H1 (cell line): ENCODE data around the gene HOXD10. TPM values are rescaled to one million over a fixed set of nuclear protein-coding genes. Genes with fewer than 3 reads are reported as not detected.

Source experiments
- CTCF ChIA-PET: fragments of 300-600 bp; sonication (Branson Sonifier 250); formaldehyde crosslinking; loops from one replicate; lab custom pipeline; 2021; ENCODE audit not compliant: partially characterized antibody; lab: Charles Lee
- POLR2A ChIA-PET: fragments of 300-600 bp; sonication (Branson Sonifier 250); formaldehyde crosslinking; loops from one replicate; lab custom pipeline; 2021; ENCODE audit warnings: inconsistent platforms; ENCODE audit not compliant: partially characterized antibody; lab: Charles Lee
- DNase-seq, 2 experiments: peaks; one replicate each; pipeline versions ENCODE4 v3.0.0 to v3.0.0-alpha.2; 2010 to 2022; ENCODE audit warnings: low spot score in 2 of 2, low read depth in 1 of 2, mixed read lengths in 1 of 2
- FAIRE-seq: peaks from 2 replicates; lab custom pipeline; 2011; peaks lifted over from hg19 to GRCh38; lab: Jason Lieb, UNC
- H2AFZ ChIP-seq: 2 replicates; pipeline ENCODE4 v1.8.1; 2012; ENCODE audit warnings: low read length, inconsistent platforms
- H2AK5ac ChIP-seq: 2 replicates; pipeline ENCODE4 v1.6.1; 2013; ENCODE audit warnings: low read depth, low read length
- H2BK120ac ChIP-seq: replicated peaks from 2 replicates; pipeline ENCODE3; 2013; ENCODE audit warnings: low read depth, low read length, inconsistent platforms
- H2BK12ac ChIP-seq: 2 replicates; pipeline ENCODE4 v1.6.1; 2013; ENCODE audit warnings: low read depth, low read length
- H2BK15ac ChIP-seq: 2 replicates; pipeline ENCODE4 v1.6.1; 2013; ENCODE audit warnings: low read length
- H2BK20ac ChIP-seq: 2 replicates; pipeline ENCODE4 v1.6.1; 2013; ENCODE audit warnings: low read length
- H2BK5ac ChIP-seq: 2 replicates; pipeline ENCODE4 v1.6.1; 2013; ENCODE audit warnings: low read depth, low read length
- H3K14ac ChIP-seq: 2 replicates; pipeline ENCODE4 v1.6.1; 2013; ENCODE audit warnings: inconsistent platforms; ENCODE audit not compliant: insufficient read length
- H3K18ac ChIP-seq: 2 replicates; pipeline ENCODE4 v1.6.1; 2013; ENCODE audit warnings: low read length; ENCODE audit errors: extremely low read depth
- H3K23ac ChIP-seq: 2 replicates; pipeline ENCODE4 v1.6.1; 2013; ENCODE audit warnings: inconsistent platforms; ENCODE audit not compliant: insufficient read length
- H3K23me2 ChIP-seq: 2 replicates; pipeline ENCODE4 v1.6.1; 2013; ENCODE audit warnings: low read depth, low read length
- H3K27ac ChIP-seq: 2 replicates; pipeline ENCODE4 v1.6.1; 2011; ENCODE audit warnings: low read depth, low read length, inconsistent platforms
- H3K27me3 ChIP-seq, 4 experiments: replicated peaks in 1 of 4; 1 replicate in 1 of 4; 2 replicates in 3 of 4; pipeline versions ENCODE4 v1.6.1 to v1.8.1; 2011 to 2013; ENCODE audit warnings: low read length in 3 of 4, mild to moderate bottlenecking in 3 of 4, inconsistent platforms in 2 of 4, mixed read lengths in 2 of 4, moderate library complexity in 1 of 4; ENCODE audit not compliant: control insufficient read depth in 3 of 4, insufficient read depth in 3 of 4; ENCODE audit errors: extremely low read depth in 1 of 4
- H3K36me3 ChIP-seq, 4 experiments: 2 replicates each; pipeline versions ENCODE4 v1.6.1 to v1.8.1; 2011 to 2013; ENCODE audit warnings: mild to moderate bottlenecking in 4 of 4, low read length in 3 of 4, moderate library complexity in 2 of 4, control low read depth in 1 of 4, inconsistent platforms in 1 of 4; ENCODE audit not compliant: insufficient read depth in 4 of 4, control insufficient read depth in 2 of 4
- H3K4ac ChIP-seq: replicated peaks from 2 replicates; pipeline ENCODE3; 2013; ENCODE audit warnings: low read length, low read depth, mixed read lengths, inconsistent platforms; ENCODE audit not compliant: insufficient read length
- H3K4me1 ChIP-seq, 4 experiments: replicated peaks in 1 of 4; 1 replicate in 1 of 4; 2 replicates in 3 of 4; pipeline versions ENCODE4 v1.6.1 to v1.8.1; 2011 to 2013; ENCODE audit warnings: low read length in 3 of 4, inconsistent platforms in 2 of 4, mixed read lengths in 1 of 4; ENCODE audit not compliant: insufficient read depth in 4 of 4, control insufficient read depth in 3 of 4
- H3K4me2 ChIP-seq, 2 experiments: 2 replicates each; pipeline versions ENCODE4 v1.6.1 to v1.8.1; 2011 to 2013; ENCODE audit warnings: low read depth in 2 of 2, low read length in 2 of 2, control low read depth in 1 of 2, inconsistent platforms in 1 of 2, mild to moderate bottlenecking in 1 of 2; ENCODE audit not compliant: insufficient read depth in 1 of 2
- H3K4me3 ChIP-seq, 4 experiments: fragments of 200-600, 300-600 bp in 1 of 4; sonication (generic), shearing (Covaris generic), sonication (Bioruptor Twin) in 1 of 4; 2 replicates each; pipeline versions ENCODE4 v1.5.1 to v1.8.1; 2011 to 2016; ENCODE audit warnings: low read length in 4 of 4, low read depth in 3 of 4, control low read depth in 2 of 4, inconsistent platforms in 2 of 4, mild to moderate bottlenecking in 2 of 4, mixed read lengths in 1 of 4, moderate library complexity in 1 of 4; ENCODE audit not compliant: insufficient read depth in 2 of 4; ENCODE audit errors: extremely low read depth in 1 of 4
- H3K56ac ChIP-seq: replicated peaks from 2 replicates; pipeline ENCODE3; 2013; ENCODE audit warnings: low read depth, mild to moderate bottlenecking, mixed read lengths, low read length, inconsistent platforms; ENCODE audit not compliant: insufficient read length
- H3K79me1 ChIP-seq: 2 replicates; pipeline ENCODE4 v1.6.1; 2013; ENCODE audit warnings: low read depth, low read length, control low read depth
- H3K79me2 ChIP-seq, 2 experiments: 2 replicates each; pipeline versions ENCODE4 v1.6.1 to v1.8.1; 2012 to 2013; ENCODE audit warnings: low read length in 2 of 2, mild to moderate bottlenecking in 2 of 2, inconsistent platforms in 1 of 2; ENCODE audit not compliant: insufficient read depth in 2 of 2, control insufficient read depth in 1 of 2
- H3K9ac ChIP-seq, 4 experiments: replicated peaks in 1 of 4; 1 replicate in 1 of 4; 2 replicates in 3 of 4; pipeline versions ENCODE4 v1.6.1 to v1.8.1; 2011 to 2013; ENCODE audit warnings: low read depth in 3 of 4, low read length in 3 of 4, control low read depth in 2 of 4, mild to moderate bottlenecking in 2 of 4, moderate library complexity in 2 of 4, inconsistent platforms in 1 of 4; ENCODE audit errors: extremely low read depth in 1 of 4
- H3K9me3 ChIP-seq, 2 experiments: 2 replicates each; pipeline versions ENCODE4 v1.6.1 to v1.8.1; 2012 to 2013; ENCODE audit warnings: mild to moderate bottlenecking in 2 of 2, moderate library complexity in 2 of 2, control low read depth in 1 of 2, inconsistent platforms in 1 of 2, low read depth in 1 of 2, low read length in 1 of 2, mixed read lengths in 1 of 2; ENCODE audit not compliant: insufficient read depth in 2 of 2
- H4K20me1 ChIP-seq, 2 experiments: replicated peaks in 1 of 2; 2 replicates each; pipeline versions ENCODE3 to v1.8.1; 2011 to 2013; ENCODE audit warnings: inconsistent platforms in 2 of 2, low read length in 2 of 2, mild to moderate bottlenecking in 1 of 2; ENCODE audit not compliant: insufficient read depth in 2 of 2, control insufficient read depth in 1 of 2
- H4K5ac ChIP-seq: 2 replicates; pipeline ENCODE4 v1.6.1; 2013; ENCODE audit warnings: low read length, low read depth, mixed read lengths, inconsistent platforms; ENCODE audit not compliant: insufficient read length
- H4K8ac ChIP-seq: 2 replicates; pipeline ENCODE4 v1.8.0; 2013; ENCODE audit warnings: mild to moderate bottlenecking, moderate library complexity, low read length, inconsistent platforms; ENCODE audit not compliant: insufficient read depth; ENCODE audit errors: extremely low read depth
- H4K91ac ChIP-seq: replicated peaks from 2 replicates; pipeline ENCODE3; 2013; ENCODE audit warnings: low read length, mixed read lengths, inconsistent platforms; ENCODE audit not compliant: insufficient read length
- EZH2 ChIP-seq: fragments of 200-600 bp; sonication (generic); IDR thresholded peaks from 2 replicates; pipeline ENCODE4 v1.7.1; 2012; ENCODE audit warnings: low read depth, mild to moderate bottlenecking, moderate library complexity, low read length, inconsistent platforms; ENCODE audit not compliant: severe bottlenecking
- JUN ChIP-seq: IDR thresholded peaks from 2 replicates; pipeline ENCODE4 v1.6.1; 2011; ENCODE audit warnings: low read depth, mild to moderate bottlenecking, improper control_type of control experiment, low read length
- RNF2 ChIP-seq: fragments of 200-900, 300-1000 bp; sonication (generic); IDR thresholded peaks from 2 replicates; pipeline ENCODE4 v1.7.1; 2016; ENCODE audit warnings: borderline replicate concordance, low read depth, mild to moderate bottlenecking, antibody characterized with exemption, low read length; ENCODE audit not compliant: poor library complexity, severe bottlenecking; ENCODE audit errors: missing control alignments
- RXRA ChIP-seq: IDR thresholded peaks from 2 replicates; pipeline ENCODE4 v1.6.1; 2011; ENCODE audit warnings: low read depth, mild to moderate bottlenecking, low read length, moderate library complexity; ENCODE audit not compliant: insufficient read depth
- SUZ12 ChIP-seq: fragments of 200-600 bp; sonication (generic); IDR thresholded peaks from 2 replicates; pipeline ENCODE4 v1.6.1; 2012; ENCODE audit warnings: mild to moderate bottlenecking, inconsistent platforms, low read length, moderate library complexity, mixed read lengths
- WGBS, 2 experiments: shearing (Covaris generic) in 1 of 2; methylation state at CpG; one replicate each; pipeline versions ENCODE4 v1.1.6 to v1.1.7; 2013 to 2015; ENCODE audit warnings: low lambda C conversion rate in 2 of 2, mixed read lengths in 2 of 2, inconsistent platforms in 1 of 2, low coverage in 1 of 2, missing lambda C conversion rate in 1 of 2; ENCODE audit not compliant: insufficient replicate concordance in 2 of 2, insufficient coverage in 1 of 2, insufficient read length in 1 of 2; ENCODE audit errors: extremely low coverage in 1 of 2, missing lambda C conversion rate in 1 of 2; 5-methylcytosine and 5-hydroxymethylcytosine counted together
- polyA plus RNA-seq, 7 experiments: library from polyadenylated mRNA; depleted of rRNA in 3 of 7; stranded (reverse) in 5 of 7; unstranded in 2 of 7; fragments of >200 nt in 5 of 7; fragments of 200-250 nt in 2 of 7; gene quantifications; 1 replicate in 5 of 7; 2 replicates in 1 of 7; 4 replicates in 1 of 7; pipeline versions ENCODE4 v1.2.1 to v1.2.3, GENCODE V29; 2011 to 2013; ENCODE audit warnings: missing spikeins in 2 of 7, mixed read lengths in 2 of 7
- total RNA-seq: library from RNA; stranded (reverse); fragmentation: NEBNext Ultra II Directional; extraction: Animal tissue kit (Norgen Biotek cat#: 25700); gene quantifications from 2 replicates; pipeline ENCODE4 v1.2.1, GENCODE V29; 2021
- TF ChIP-seq, protein P1 (sequence below): IDR thresholded peaks from 2 replicates; pipeline ENCODE4 v1.6.1; 2011; ENCODE audit warnings: low read length, improper control_type of control experiment
- TF ChIP-seq, protein P2 (sequence below): IDR thresholded peaks from 2 replicates; pipeline ENCODE4 v1.6.1; 2012; ENCODE audit warnings: low read length, inconsistent platforms

HOXD10 gene
- total and polyA plus RNA-seq, 2 of the 8 experiments (the other 6 are each of a cell fraction or from before 2014, with no cell fraction given), result not detected

DNA sequence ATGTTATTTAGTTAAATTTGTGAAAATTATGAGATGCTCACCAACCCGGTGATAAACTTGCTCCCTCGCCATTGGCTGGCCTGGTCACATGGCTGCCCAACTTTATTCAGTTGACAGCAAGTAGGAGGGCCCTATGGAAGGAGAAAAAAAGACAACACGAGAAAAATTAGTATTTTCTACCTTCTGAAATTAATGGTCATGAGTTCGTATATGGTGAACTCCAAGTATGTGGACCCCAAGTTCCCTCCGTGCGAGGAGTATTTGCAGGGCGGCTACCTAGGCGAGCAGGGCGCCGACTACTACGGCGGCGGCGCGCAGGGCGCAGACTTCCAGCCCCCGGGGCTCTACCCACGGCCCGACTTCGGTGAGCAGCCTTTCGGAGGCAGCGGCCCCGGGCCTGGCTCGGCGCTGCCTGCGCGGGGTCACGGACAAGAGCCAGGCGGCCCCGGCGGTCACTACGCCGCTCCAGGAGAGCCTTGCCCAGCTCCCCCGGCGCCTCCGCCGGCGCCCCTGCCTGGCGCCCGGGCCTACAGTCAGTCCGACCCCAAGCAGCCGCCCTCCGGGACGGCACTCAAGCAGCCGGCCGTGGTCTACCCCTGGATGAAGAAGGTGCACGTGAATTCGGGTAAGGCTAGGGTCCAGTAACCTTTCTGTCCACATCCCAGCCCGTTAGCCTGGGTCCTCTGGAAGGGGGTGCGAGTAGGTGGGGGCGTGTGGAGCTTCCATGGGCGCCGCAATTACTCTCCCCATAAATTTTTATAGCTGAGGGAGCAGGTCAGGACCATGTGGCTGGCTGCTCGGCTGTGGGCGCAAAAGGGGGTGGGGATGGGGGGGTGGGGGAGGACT is 35.1 kb downstream of the HOXD10 start, which contains the start of gene HOXD4:
HOXD4 (plus strand) TSS at position 109 of the 846 bp plus-strand sequence; CDS start at position 193, 84 bp downstream.
- no peak for FAIRE-seq
- H3K56ac ChIP-seq, result no peak within 1 kb of the TSS
- H2BK12ac ChIP-seq, result no peak within 1 kb of the TSS
- H3K27me3 ChIP-seq, result peaks cover 97 to 100% (median 100%) of the 10 kb centered on the region in 4 experiments
- no peak within 1 kb of the TSS for H2BK15ac ChIP-seq
- H3K36me3 ChIP-seq, result peaks cover 0 to 11% (median 0%) of the 10 kb centered on the region in 4 experiments; a peak in 1 of 8 replicates
- H3K9me3 ChIP-seq, result no peaks in the 10 kb centered on the region
- ChIA-PET POLR2A (interaction anchor here (1.3 kb wide), 1 partner anchor 11 kb away, joined by 3 read pairs; no protein-coding TSS in a partner anchor), CTCF (interaction anchor here (1.0 to 4.4 kb wide), 9 partner anchors 10 to 303 kb away, joined by 3 to 36 read pairs (median 10); no protein-coding TSS in a partner anchor)
- no peak within 1 kb of the TSS for H3K9ac ChIP-seq
- H2BK5ac ChIP-seq, result no peak within 1 kb of the TSS
- no peaks in the 10 kb centered on the region for H3K79me1 ChIP-seq
- no peak within 1 kb of the TSS for H4K91ac ChIP-seq
- H3K14ac ChIP-seq, result no peak within 1 kb of the TSS
- H3K4ac ChIP-seq, result no peak within 1 kb of the TSS
- no peak within 1 kb of the TSS for H4K8ac ChIP-seq
- peak within 1 kb of the TSS in 1 of 4 experiments; percentile 45; a peak in 2 of 8 replicates for H3K4me3 ChIP-seq
- peak within 1 kb of the TSS; percentile 48 to 59 for H3K4me2 ChIP-seq
- no peak within 1 kb of the TSS for H2AFZ ChIP-seq
- no peak within 1 kb of the TSS for H2BK20ac ChIP-seq
- no peak within 1 kb of the TSS for H3K27ac ChIP-seq
- H4K5ac ChIP-seq, result no peak within 1 kb of the TSS
- no peak within 1 kb of the TSS for H3K23ac ChIP-seq
- H3K79me2 ChIP-seq, result no peaks in the 10 kb centered on the region
- H3K18ac ChIP-seq, result no peak within 1 kb of the TSS
- no peak within 1 kb of the TSS for H2AK5ac ChIP-seq
- 5% methylated on average over 47 of the region's 55 CpGs; no CpG with 5 or more reads in 1 of the 2 experiments for WGBS, 2 experiments
- H2BK120ac ChIP-seq, result no peak within 1 kb of the TSS
- peaks cover 2% of the 10 kb centered on the region; the same call in 1 of the 2 replicates for H3K23me2 ChIP-seq
- peaks cover 15 to 45% of the 10 kb centered on the region in 2 experiments for H4K20me1 ChIP-seq
- DNase-seq, result peak in 1 of 2 experiments; percentile 60
- peaks cover 0 to 10% (median 2%) of the 10 kb centered on the region in 4 experiments; a peak in 4 of 7 replicates for H3K4me1 ChIP-seq
- TF ChIP-seq SUZ12 (peak; percentile 85), JUN (no peak), EZH2 (peak; percentile 90), RXRA (no peak), RNF2 (peak; percentile 74)
- TF ChIP-seq, protein P1, sequence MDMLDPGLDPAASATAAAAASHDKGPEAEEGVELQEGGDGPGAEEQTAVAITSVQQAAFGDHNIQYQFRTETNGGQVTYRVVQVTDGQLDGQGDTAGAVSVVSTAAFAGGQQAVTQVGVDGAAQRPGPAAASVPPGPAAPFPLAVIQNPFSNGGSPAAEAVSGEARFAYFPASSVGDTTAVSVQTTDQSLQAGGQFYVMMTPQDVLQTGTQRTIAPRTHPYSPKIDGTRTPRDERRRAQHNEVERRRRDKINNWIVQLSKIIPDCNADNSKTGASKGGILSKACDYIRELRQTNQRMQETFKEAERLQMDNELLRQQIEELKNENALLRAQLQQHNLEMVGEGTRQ, result peak; percentile 74
- TF ChIP-seq, protein P2, sequence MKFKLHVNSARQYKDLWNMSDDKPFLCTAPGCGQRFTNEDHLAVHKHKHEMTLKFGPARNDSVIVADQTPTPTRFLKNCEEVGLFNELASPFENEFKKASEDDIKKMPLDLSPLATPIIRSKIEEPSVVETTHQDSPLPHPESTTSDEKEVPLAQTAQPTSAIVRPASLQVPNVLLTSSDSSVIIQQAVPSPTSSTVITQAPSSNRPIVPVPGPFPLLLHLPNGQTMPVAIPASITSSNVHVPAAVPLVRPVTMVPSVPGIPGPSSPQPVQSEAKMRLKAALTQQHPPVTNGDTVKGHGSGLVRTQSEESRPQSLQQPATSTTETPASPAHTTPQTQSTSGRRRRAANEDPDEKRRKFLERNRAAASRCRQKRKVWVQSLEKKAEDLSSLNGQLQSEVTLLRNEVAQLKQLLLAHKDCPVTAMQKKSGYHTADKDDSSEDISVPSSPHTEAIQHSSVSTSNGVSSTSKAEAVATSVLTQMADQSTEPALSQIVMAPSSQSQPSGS, result no peak
